Gastrocnemius medialis (tissue), 4 donors: ENCODE data around the gene CHML.
A peak's percentile ranks its signal among the peaks of the same experiment; 100 is the strongest.

ENCODE experiments used
- CTCF ChIP-seq, 5 experiments: fragments of 450-650 bp in 3 of 5; fragments of 200-600 bp in 2 of 5; sonication (generic) in 2 of 5; IDR thresholded peaks in 4 of 5; conservative IDR thresholded peaks in 1 of 5; 1 replicate in 4 of 5; 2 replicates in 1 of 5; pipeline ENCODE4 v1.5.1; 2016 to 2019; ENCODE audit warnings: antibody characterized with exemption in 5 of 5, mild to moderate bottlenecking in 3 of 5, moderate library complexity in 3 of 5
- POLR2A ChIP-seq, 2 donors: fragments of 450-650 bp; IDR thresholded peaks; one replicate each; pipeline ENCODE4 v1.6.1; 2017; ENCODE audit warnings: antibody characterized with exemption in 2 of 2, mild to moderate bottlenecking in 2 of 2, moderate library complexity in 2 of 2

GRCh38 chr1:241627453-241628259 is 12.5 kb downstream of the CHML start:
- peak in 4 of 5 experiments; percentile 8 to 41 (median 29) for TF ChIP-seq CTCF (IDR thresholded peaks at IDR 0.05 in 4 of 5, conservative IDR thresholded peaks at IDR 0.05 in 1 of 5)
- TF ChIP-seq POLR2A (IDR thresholded peaks at IDR 0.05): no peak
